Loucy (cell line): ENCODE data around the gene RASA1.

ENCODE experiments used
- H2AFZ ChIP-seq: fragments of 200-600 bp; sonication (generic); 2 replicates; pipeline ENCODE4 v1.6.0; 2016; ENCODE audit warnings: antibody characterized with exemption, mild to moderate bottlenecking, low read length, moderate library complexity
- H3F3A ChIP-seq: fragments of 200-600 bp; 2 replicates; pipeline ENCODE4 v1.6.0; 2016; ENCODE audit warnings: antibody characterized with exemption, low read depth, mild to moderate bottlenecking
- H3K27me3 ChIP-seq: fragments of 200-600 bp; sonication (generic); 2 replicates; pipeline ENCODE4 v1.6.1; 2014; ENCODE audit warnings: low read length, mild to moderate bottlenecking; ENCODE audit not compliant: insufficient read depth, poor library complexity, severe bottlenecking
- H3K36me3 ChIP-seq: fragments of 200-600 bp; sonication (generic); 2 replicates; pipeline ENCODE4 v1.6.1; 2016; ENCODE audit warnings: low read length; ENCODE audit not compliant: insufficient read depth
- H3K4me1 ChIP-seq: fragments of 200-600 bp; sonication (generic); 2 replicates; pipeline ENCODE4 v1.5.1; 2014; ENCODE audit warnings: low read length, mild to moderate bottlenecking; ENCODE audit not compliant: insufficient read depth, poor library complexity, severe bottlenecking
- H3K4me2 ChIP-seq: fragments of 200-600 bp; sonication (generic); 2 replicates; pipeline ENCODE4 v1.6.0; 2014; ENCODE audit warnings: antibody characterized with exemption, low read length, low read depth, mild to moderate bottlenecking; ENCODE audit not compliant: poor library complexity, severe bottlenecking
- H3K4me3 ChIP-seq: fragments of 200-600 bp; sonication (generic); 2 replicates; pipeline ENCODE4 v1.5.1; 2014; ENCODE audit warnings: low read length, mild to moderate bottlenecking, mixed read lengths; ENCODE audit not compliant: poor library complexity, severe bottlenecking
- H3K79me2 ChIP-seq: fragments of 200-600 bp; sonication (generic); 2 replicates; pipeline ENCODE4 v1.6.1; 2014; ENCODE audit warnings: low read length; ENCODE audit not compliant: insufficient read depth
- H3K9ac ChIP-seq: fragments of 200-600 bp; sonication (generic); 2 replicates; pipeline ENCODE4 v1.6.0; 2014; ENCODE audit warnings: mild to moderate bottlenecking, low read depth, low read length, moderate library complexity; ENCODE audit not compliant: poor library complexity, severe bottlenecking
- H3K9me2 ChIP-seq: fragments of 200-600 bp; sonication (generic); replicated peaks from 2 replicates; pipeline ENCODE4 v1.6.1; 2016; ENCODE audit warnings: low read depth, low read length, mixed read lengths
- H3K9me3 ChIP-seq: fragments of 200-600 bp; sonication (generic); 2 replicates; pipeline ENCODE4 v1.6.1; 2014; ENCODE audit warnings: mild to moderate bottlenecking, antibody characterized with exemption, low read length, low read depth; ENCODE audit not compliant: insufficient read depth
- H4K20me1 ChIP-seq: fragments of 200-600 bp; sonication (generic); 2 replicates; pipeline ENCODE4 v1.6.0; 2014; ENCODE audit warnings: antibody characterized with exemption, low read length, mild to moderate bottlenecking; ENCODE audit not compliant: insufficient read depth, poor library complexity, severe bottlenecking
- EZH2phosphoT487 ChIP-seq: fragments of 200-600 bp; IDR thresholded peaks from 2 replicates; pipeline ENCODE4 v1.6.1; 2018; ENCODE audit warnings: antibody characterized with exemption, mild to moderate bottlenecking, moderate library complexity, borderline replicate concordance
- TF ChIP-seq, protein P1 (sequence below): fragments of 200-600 bp; sonication (generic); conservative IDR thresholded peaks from 2 replicates; pipeline ENCODE4 v1.5.1; 2014; ENCODE audit warnings: mild to moderate bottlenecking, antibody characterized with exemption, low read length

RASA1 gene

GRCh38 chr5:87392170-87392569 lies 124.5 kb downstream of the RASA1 start:
- no peak overlapping the region for H3K4me3 ChIP-seq
- peaks cover 94% of the 10 kb centered on the region for H3K36me3 ChIP-seq
- no peaks in the 10 kb centered on the region for H3K9me2 ChIP-seq
- H3K9ac ChIP-seq: no peak overlapping the region
- H4K20me1 ChIP-seq: peaks cover 3% of the 10 kb centered on the region
- no peaks in the 10 kb centered on the region for H3K9me3 ChIP-seq
- H3K79me2 ChIP-seq: peaks cover 3% of the 10 kb centered on the region
- no peak for TF ChIP-seq EZH2phosphoT487
- TF ChIP-seq, protein P1, sequence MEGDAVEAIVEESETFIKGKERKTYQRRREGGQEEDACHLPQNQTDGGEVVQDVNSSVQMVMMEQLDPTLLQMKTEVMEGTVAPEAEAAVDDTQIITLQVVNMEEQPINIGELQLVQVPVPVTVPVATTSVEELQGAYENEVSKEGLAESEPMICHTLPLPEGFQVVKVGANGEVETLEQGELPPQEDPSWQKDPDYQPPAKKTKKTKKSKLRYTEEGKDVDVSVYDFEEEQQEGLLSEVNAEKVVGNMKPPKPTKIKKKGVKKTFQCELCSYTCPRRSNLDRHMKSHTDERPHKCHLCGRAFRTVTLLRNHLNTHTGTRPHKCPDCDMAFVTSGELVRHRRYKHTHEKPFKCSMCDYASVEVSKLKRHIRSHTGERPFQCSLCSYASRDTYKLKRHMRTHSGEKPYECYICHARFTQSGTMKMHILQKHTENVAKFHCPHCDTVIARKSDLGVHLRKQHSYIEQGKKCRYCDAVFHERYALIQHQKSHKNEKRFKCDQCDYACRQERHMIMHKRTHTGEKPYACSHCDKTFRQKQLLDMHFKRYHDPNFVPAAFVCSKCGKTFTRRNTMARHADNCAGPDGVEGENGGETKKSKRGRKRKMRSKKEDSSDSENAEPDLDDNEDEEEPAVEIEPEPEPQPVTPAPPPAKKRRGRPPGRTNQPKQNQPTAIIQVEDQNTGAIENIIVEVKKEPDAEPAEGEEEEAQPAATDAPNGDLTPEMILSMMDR: no peak
- H3K27me3 ChIP-seq: no peaks in the 10 kb centered on the region
- H3K4me1 ChIP-seq: no peaks in the 10 kb centered on the region
- H2AFZ ChIP-seq: no peak overlapping the region
- H3F3A ChIP-seq: no peaks in the 10 kb centered on the region
- H3K4me2 ChIP-seq: no peak overlapping the region

GRCh38 chr5:87392801-87393200 lies 125.1 kb downstream of the RASA1 start:
- Histone ChIP-seq H2AFZ (no peak overlapping the region), H3K4me2 (no peak overlapping the region), H3K79me2 (peaks cover 3% of the 10 kb centered on the region), H3K9me3 (no peaks in the 10 kb centered on the region), H3K9ac (no peak overlapping the region), H3K27me3 (no peaks in the 10 kb centered on the region), H3F3A (no peaks in the 10 kb centered on the region), H3K4me1 (no peaks in the 10 kb centered on the region), H4K20me1 (peaks cover 4% of the 10 kb centered on the region), H3K4me3 (no peak overlapping the region), H3K9me2 (no peaks in the 10 kb centered on the region), H3K36me3 (peaks cover 92% of the 10 kb centered on the region)
- TF ChIP-seq EZH2phosphoT487: no peak
- TF ChIP-seq, protein P1: no peak

- H3K9me2 ChIP-seq: no peaks in the 10 kb centered on the region
- TF ChIP-seq, protein P1: no peak
- TF ChIP-seq EZH2phosphoT487: no peak
- no peak overlapping the region for H3K4me2 ChIP-seq
- peaks cover 92% of the 10 kb centered on the region for H3K36me3 ChIP-seq
- no peaks in the 10 kb centered on the region for H3K4me1 ChIP-seq
- H3K4me3 ChIP-seq: no peak overlapping the region
- H3K79me2 ChIP-seq: peaks cover 3% of the 10 kb centered on the region
- H3F3A ChIP-seq: no peaks in the 10 kb centered on the region
- H3K9me3 ChIP-seq: no peaks in the 10 kb centered on the region
- H2AFZ ChIP-seq: no peak overlapping the region
- peaks cover 9% of the 10 kb centered on the region for H4K20me1 ChIP-seq
- H3K9ac ChIP-seq: no peak overlapping the region
- no peaks in the 10 kb centered on the region for H3K27me3 ChIP-seq
Measured at GRCh38 chr5:87393331-87393730, 125.6 kb downstream of the RASA1 start.
